D721Med (cell line): ENCODE measurements around the gene SMIM22.

Experiments used
- DNase-seq: peaks from one replicate; pipeline ENCODE4 v3.0.0; 2011; ENCODE audit warnings: low spot score; ENCODE audit not compliant: insufficient read length
- FAIRE-seq: peaks from 2 replicates; lab custom pipeline; 2011; peaks lifted over from hg19 to GRCh38; lab: Jason Lieb, UNC
- TF ChIP-seq, protein P1 (sequence below): IDR thresholded peaks from 2 replicates; pipeline ENCODE4 v1.5.1; 2012; ENCODE audit warnings: mild to moderate bottlenecking, control low read depth; ENCODE audit not compliant: insufficient read depth; ENCODE audit errors: missing control alignments

Gene SMIM22

DNA sequence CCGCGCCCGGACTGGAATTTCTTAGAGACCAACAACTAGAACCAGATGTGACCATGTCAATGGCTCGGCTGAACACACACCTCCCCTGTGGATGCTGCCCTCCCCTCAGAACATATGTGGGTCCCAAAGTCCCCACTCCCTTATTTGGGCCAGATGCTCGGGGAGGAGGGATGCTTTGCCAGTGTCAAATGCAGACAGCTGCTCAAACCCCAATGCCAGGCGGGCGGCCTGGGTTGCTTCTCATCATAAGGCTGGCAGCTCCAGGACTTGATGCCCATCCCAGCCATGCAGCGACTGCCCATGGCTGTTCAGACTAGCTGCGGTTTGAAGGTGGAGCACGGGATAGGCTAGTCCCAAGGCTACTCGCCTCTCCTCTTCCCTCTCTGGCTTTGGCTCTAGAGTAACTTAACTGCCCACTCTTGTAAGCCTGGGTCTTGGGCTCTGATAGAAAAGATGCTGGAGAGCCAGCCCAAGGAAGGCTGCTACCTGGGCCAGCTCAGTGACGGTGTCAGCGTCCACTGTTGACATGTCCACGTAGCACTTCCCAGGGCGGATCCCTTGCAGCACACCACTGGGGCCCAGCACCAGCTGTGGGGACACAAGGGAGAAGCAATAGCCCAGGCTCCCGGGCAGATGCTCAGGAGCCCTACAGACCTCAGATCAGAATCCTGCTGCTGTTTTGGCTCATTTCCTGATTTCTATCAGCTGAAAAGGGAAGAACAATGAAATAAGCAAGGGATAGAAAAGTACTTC is 18.3 kb downstream of the SMIM22 start:
- DNase-seq = no peak
- no peak for FAIRE-seq
- TF ChIP-seq, protein P1, sequence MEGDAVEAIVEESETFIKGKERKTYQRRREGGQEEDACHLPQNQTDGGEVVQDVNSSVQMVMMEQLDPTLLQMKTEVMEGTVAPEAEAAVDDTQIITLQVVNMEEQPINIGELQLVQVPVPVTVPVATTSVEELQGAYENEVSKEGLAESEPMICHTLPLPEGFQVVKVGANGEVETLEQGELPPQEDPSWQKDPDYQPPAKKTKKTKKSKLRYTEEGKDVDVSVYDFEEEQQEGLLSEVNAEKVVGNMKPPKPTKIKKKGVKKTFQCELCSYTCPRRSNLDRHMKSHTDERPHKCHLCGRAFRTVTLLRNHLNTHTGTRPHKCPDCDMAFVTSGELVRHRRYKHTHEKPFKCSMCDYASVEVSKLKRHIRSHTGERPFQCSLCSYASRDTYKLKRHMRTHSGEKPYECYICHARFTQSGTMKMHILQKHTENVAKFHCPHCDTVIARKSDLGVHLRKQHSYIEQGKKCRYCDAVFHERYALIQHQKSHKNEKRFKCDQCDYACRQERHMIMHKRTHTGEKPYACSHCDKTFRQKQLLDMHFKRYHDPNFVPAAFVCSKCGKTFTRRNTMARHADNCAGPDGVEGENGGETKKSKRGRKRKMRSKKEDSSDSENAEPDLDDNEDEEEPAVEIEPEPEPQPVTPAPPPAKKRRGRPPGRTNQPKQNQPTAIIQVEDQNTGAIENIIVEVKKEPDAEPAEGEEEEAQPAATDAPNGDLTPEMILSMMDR = no peak

- no peak for FAIRE-seq
- TF ChIP-seq, protein P1 = no peak
These were observed 18.9 kb downstream of the SMIM22 start for GRCh38 chr16:4814046-4814445.

GRCh38 chr16:4814542-4815173 is 19.5 kb downstream of the SMIM22 start:
- FAIRE-seq = no peak

More at GRCh38 chr16:4814046-4814445, 18.9 kb downstream of the SMIM22 start:
- no peak for DNase-seq

GRCh38 chr16:4820652-4821051 is 25.5 kb downstream of the SMIM22 start:
- DNase-seq (no peak), FAIRE-seq (no peak)
- TF ChIP-seq, protein P1 = no peak

More at GRCh38 chr16:4814542-4815173, 19.5 kb downstream of the SMIM22 start:
- no peak for DNase-seq
- TF ChIP-seq, protein P1 = no peak

DNA sequence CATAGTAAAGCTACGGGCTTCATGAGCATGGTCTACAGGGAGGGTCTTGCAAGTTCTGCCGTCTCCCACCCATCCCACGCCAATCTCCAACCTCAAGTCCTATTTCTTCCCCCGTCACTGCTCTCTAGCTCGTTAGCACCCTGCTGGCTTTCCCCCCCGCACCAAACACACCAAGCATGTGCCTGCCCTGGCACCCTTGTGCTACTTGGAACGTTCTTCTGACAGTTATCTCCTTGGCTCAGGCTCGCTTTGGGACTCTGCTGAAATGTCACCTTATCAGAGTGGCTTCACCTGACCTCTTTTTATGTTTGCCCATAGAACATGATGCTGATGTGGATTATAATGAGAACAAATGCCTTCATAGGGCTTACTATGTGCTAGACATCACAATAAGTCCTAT is 30.0 kb downstream of the SMIM22 start:
- FAIRE-seq = no peak
- DNase-seq = no peak
- TF ChIP-seq, protein P1 = no peak

DNA sequence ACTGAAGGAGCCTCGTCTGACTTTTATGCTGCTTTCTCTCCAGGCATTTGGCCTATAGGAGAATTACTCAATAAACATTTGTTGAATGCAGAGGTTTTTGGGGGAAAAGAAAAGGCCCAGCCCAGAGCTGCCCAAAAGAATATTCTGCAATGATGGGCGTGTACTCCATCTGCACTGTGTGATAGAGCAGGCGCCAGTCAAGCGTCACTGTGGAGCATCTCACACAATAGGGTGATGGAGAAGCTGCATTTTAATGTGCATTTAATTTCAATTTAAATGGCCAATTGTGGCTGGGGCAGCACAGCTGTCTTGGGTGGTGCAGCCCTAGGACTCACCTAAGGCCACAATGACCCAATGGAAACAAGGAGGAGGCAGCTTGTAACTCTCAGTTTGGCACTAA is 31.4 kb downstream of the SMIM22 start:
- DNase-seq (no peak), FAIRE-seq (no peak)
- TF ChIP-seq, protein P1 = no peak

- FAIRE-seq = no peak
These were observed 31.8 kb downstream of the SMIM22 start for GRCh38 chr16:4826980-4827379.

More at GRCh38 chr16:4826980-4827379, 31.8 kb downstream of the SMIM22 start:
- TF ChIP-seq, protein P1 = no peak
- no peak for DNase-seq
